GM03348 (cell line): ENCODE measurements around the gene ASPSCR1.

Experiments used
- DNase-seq: peaks from one replicate; pipeline ENCODE4 v3.0.0; 2012; ENCODE audit warnings: low spot score

The ASPSCR1 gene

GRCh38 chr17:81983011-81983638, 5.7 kb downstream of the ASPSCR1 start:
- no peak for DNase-seq

GRCh38 chr17:81983639-81984373, 6.4 kb downstream of the ASPSCR1 start:
- DNase-seq, result no peak

- no peak for DNase-seq
Observed at GRCh38 chr17:81984773-81985410, 7.5 kb downstream of the ASPSCR1 start.

GRCh38 chr17:81986606-81987005, 9.2 kb downstream of the ASPSCR1 start:
- no peak for DNase-seq

GRCh38 chr17:81987161-81987770, 9.8 kb downstream of the ASPSCR1 start:
- DNase-seq, result no peak

- DNase-seq, result no peak
Observed at GRCh38 chr17:81990836-81991683, 13.6 kb downstream of the ASPSCR1 start.

- peak; percentile 87 for DNase-seq
Observed at GRCh38 chr17:81991684-81992305, 14.4 kb downstream of the ASPSCR1 start.

- no peak for DNase-seq
Observed at GRCh38 chr17:81992306-81993102, 15.1 kb downstream of the ASPSCR1 start.

GRCh38 chr17:81993729-81994592, 16.5 kb downstream of the ASPSCR1 start:
- DNase-seq, result no peak

- DNase-seq, result no peak
Observed at GRCh38 chr17:81994593-81995462, 17.4 kb downstream of the ASPSCR1 start.

GRCh38 chr17:81995463-81996231, 18.2 kb downstream of the ASPSCR1 start:
- no peak for DNase-seq

GRCh38 chr17:81996232-81996756, 18.9 kb downstream of the ASPSCR1 start:
- DNase-seq, result no peak

- DNase-seq, result no peak
Observed at GRCh38 chr17:81996757-81997441, 19.5 kb downstream of the ASPSCR1 start.

- DNase-seq, result no peak
Observed at GRCh38 chr17:81998212-81998611, 20.8 kb downstream of the ASPSCR1 start.

- DNase-seq, result no peak
Observed at GRCh38 chr17:81998691-81999438, 21.4 kb downstream of the ASPSCR1 start.

- no peak for DNase-seq
Observed at GRCh38 chr17:81999587-81999975, 22.2 kb downstream of the ASPSCR1 start.
